Measurements from ENCODE around the gene PCDHGC4. TPM values are rescaled to one million over a fixed set of nuclear protein-coding genes. Genes with fewer than 3 reads are reported as not detected.

The PCDHGC4 gene
- total RNA-seq, 1 donor from 2014 or later, result 5.0 TPM

- H3K36me3 Mint-ChIP-seq, result peaks cover 73% of the 10 kb centered on the region
- DNase-seq (ENCODE audit: low spot score), result peak; percentile 60
Observed at GRCh38 chr5:141483902-141484301, 928 bp upstream of the PCDHGC4 start.

DNA sequence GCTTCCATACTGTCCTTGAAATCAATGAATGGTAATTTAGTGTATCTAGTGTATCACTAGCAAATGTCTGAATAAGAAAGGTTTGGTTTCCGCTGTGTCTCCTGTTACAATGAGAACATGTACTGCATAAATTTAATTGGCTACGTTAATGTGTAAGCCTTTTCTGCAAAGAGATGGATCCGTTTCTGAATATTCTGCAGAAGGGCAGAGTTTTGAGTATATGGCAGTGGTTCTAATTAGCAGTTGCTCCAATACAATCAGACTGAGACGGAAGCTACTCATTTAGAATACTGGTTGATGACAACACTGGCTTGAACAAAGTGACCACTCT lies 555 bp upstream of the PCDHGC4 start:
- no peak for TF ChIP-seq CTCF (IDR thresholded peaks at IDR 0.05)
- TF ChIP-seq EZH2phosphoT487 (IDR thresholded peaks at IDR 0.05), result no peak
- Histone ChIP-seq H3K4me2 (peak overlapping the region; percentile 100), H3K9me3 (ENCODE audit: low read depth) (no peaks in the 10 kb centered on the region), H3K79me2 (ENCODE audit: low read depth) (peaks cover 40% of the 10 kb centered on the region), H3K27me3 (peaks cover 38% of the 10 kb centered on the region), H3K4me1 (peaks cover 21% of the 10 kb centered on the region), H3K4me3 (peak overlapping the region; percentile 80), H3K36me3 (no peaks in the 10 kb centered on the region), H3K9ac (no peak overlapping the region), H3K27ac (no peak overlapping the region), H3F3A (ENCODE audit: low read depth) (peaks cover 28% of the 10 kb centered on the region), H2AFZ (replicated peaks) (no peak overlapping the region), H4K20me1 (ENCODE audit: low read depth) (peaks cover 65% of the 10 kb centered on the region)
- Mint-ChIP-seq H3K27ac (no peak overlapping the region), H3K4me3 (peak overlapping the region; percentile 66), H3K9me3 (peaks cover 76% of the 10 kb centered on the region), H3K36me3 (peaks cover 74% of the 10 kb centered on the region), H3K27me3 (ENCODE audit: insufficient read depth, low read depth) (peaks cover 7% of the 10 kb centered on the region), H3K4me1 (peaks cover 31% of the 10 kb centered on the region)
- no peak for DNase-seq (ENCODE audit: low spot score)

More at GRCh38 chr5:141483902-141484301, 928 bp upstream of the PCDHGC4 start:
- TF ChIP-seq EZH2 (IDR thresholded peaks at IDR 0.05) (no peak), EZH2phosphoT487 (IDR thresholded peaks at IDR 0.05) (no peak), CTCF (IDR thresholded peaks at IDR 0.05) (no peak)
- H3K27me3 ChIP-seq, result peaks cover 36% of the 10 kb centered on the region
- H3K27ac ChIP-seq, result no peak overlapping the region
- H3K9ac ChIP-seq, result no peak overlapping the region
- H3K27me3 Mint-ChIP-seq (ENCODE audit: insufficient read depth, low read depth), result peaks cover 7% of the 10 kb centered on the region
- peaks cover 40% of the 10 kb centered on the region for H3K79me2 ChIP-seq (ENCODE audit: low read depth)
- no peaks in the 10 kb centered on the region for H3K9me3 ChIP-seq (ENCODE audit: low read depth)
- H3K4me2 ChIP-seq, result peak overlapping the region; percentile 100
- H3K4me1 ChIP-seq, result peaks cover 21% of the 10 kb centered on the region
- peaks cover 31% of the 10 kb centered on the region for H3K4me1 Mint-ChIP-seq
- H3K4me3 ChIP-seq, result peak overlapping the region; percentile 80
- H2AFZ ChIP-seq (replicated peaks), result no peak overlapping the region
- peak overlapping the region; percentile 47 for H3K27ac Mint-ChIP-seq
- peaks cover 66% of the 10 kb centered on the region for H4K20me1 ChIP-seq (ENCODE audit: low read depth)
- no peaks in the 10 kb centered on the region for H3K36me3 ChIP-seq
- H3K4me3 Mint-ChIP-seq, result peak overlapping the region; percentile 66
- peaks cover 75% of the 10 kb centered on the region for H3K9me3 Mint-ChIP-seq
- peaks cover 28% of the 10 kb centered on the region for H3F3A ChIP-seq (ENCODE audit: low read depth)

DNA sequence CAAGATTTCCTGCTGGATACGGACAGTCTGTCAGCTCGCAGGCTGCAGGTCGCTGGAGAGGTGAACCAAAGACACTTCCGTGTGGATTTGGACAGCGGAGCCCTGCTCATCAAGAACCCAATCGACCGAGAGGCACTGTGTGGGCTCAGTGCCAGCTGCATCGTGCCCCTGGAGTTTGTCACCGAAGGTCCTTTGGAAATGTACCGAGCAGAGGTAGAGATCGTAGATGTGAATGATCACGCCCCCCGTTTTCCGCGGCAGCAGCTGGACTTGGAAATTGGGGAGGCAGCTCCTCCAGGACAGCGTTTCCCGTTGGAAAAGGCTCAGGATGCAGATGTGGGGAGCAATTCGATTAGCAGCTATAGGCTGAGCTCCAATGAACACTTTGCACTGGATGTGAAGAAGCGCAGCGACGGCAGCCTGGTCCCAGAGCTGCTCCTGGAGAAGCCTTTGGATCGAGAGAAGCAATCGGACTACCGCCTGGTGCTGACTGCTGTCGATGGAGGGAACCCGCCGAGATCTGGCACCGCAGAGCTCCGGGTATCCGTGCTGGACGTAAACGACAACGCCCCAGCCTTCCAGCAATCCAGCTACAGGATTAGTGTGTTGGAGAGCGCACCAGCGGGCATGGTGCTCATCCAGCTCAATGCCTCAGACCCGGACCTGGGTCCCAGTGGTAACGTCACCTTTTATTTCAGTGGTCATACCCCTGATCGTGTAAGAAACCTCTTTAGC lies 658 bp downstream of the PCDHGC4 start:
- no peak overlapping the region for H3K27ac Mint-ChIP-seq
- peak overlapping the region; percentile 72 for H2AFZ ChIP-seq (replicated peaks)
- H3K4me1 ChIP-seq, result peaks cover 21% of the 10 kb centered on the region
- H3K79me2 ChIP-seq (ENCODE audit: low read depth), result peaks cover 40% of the 10 kb centered on the region
- peaks cover 50% of the 10 kb centered on the region for H3K27me3 ChIP-seq
- peaks cover 28% of the 10 kb centered on the region for H3F3A ChIP-seq (ENCODE audit: low read depth)
- peak overlapping the region; percentile 33 for H3K9ac ChIP-seq
- H3K9me3 Mint-ChIP-seq, result peaks cover 79% of the 10 kb centered on the region
- peaks cover 60% of the 10 kb centered on the region for H4K20me1 ChIP-seq (ENCODE audit: low read depth)
- H3K27ac ChIP-seq, result no peak overlapping the region
- peak overlapping the region; percentile 66 for H3K4me3 Mint-ChIP-seq
- no peaks in the 10 kb centered on the region for H3K9me3 ChIP-seq (ENCODE audit: low read depth)
- DNase-seq (ENCODE audit: low spot score), result peak; percentile 38
- peaks cover 31% of the 10 kb centered on the region for H3K4me1 Mint-ChIP-seq
- H3K4me2 ChIP-seq, result peak overlapping the region; percentile 100
- H3K27me3 Mint-ChIP-seq (ENCODE audit: insufficient read depth, low read depth), result peaks cover 4% of the 10 kb centered on the region
- TF ChIP-seq CTCF (IDR thresholded peaks at IDR 0.05) (no peak), EZH2phosphoT487 (IDR thresholded peaks at IDR 0.05) (no peak), EZH2 (IDR thresholded peaks at IDR 0.05) (no peak)
- H3K36me3 ChIP-seq, result no peaks in the 10 kb centered on the region
- H3K4me3 ChIP-seq, result peak overlapping the region; percentile 80
- peaks cover 76% of the 10 kb centered on the region for H3K36me3 Mint-ChIP-seq
